Adrenal gland (tissue), 19 donors: Measurements from ENCODE around the gene RAB30. TPM values are rescaled to one million over a fixed set of nuclear protein-coding genes. Genes with fewer than 3 reads are reported as not detected.
A peak's percentile ranks its signal among the peaks of the same experiment; 100 is the strongest.

ENCODE experiments used
- DNase-seq, 7 donors: peaks; one replicate each; pipeline ENCODE4 v3.0.0-alpha.2; 2019 to 2020
- H3K27ac ChIP-seq, 5 donors: fragments of 200-600 bp; sonication (generic) in 4 of 5; 1 replicate in 3 of 5; 2 replicates in 2 of 5; pipeline versions ENCODE4 v1.5.1 to v1.8.0; 2016 to 2020; ENCODE audit warnings: mild to moderate bottlenecking in 1 of 5
- H3K27me3 ChIP-seq: fragments of 200-600 bp; 2 replicates; pipeline ENCODE4 v1.8.0; 2021
- H3K36me3 ChIP-seq, 2 donors: fragments of 200-600 bp; replicated peaks in 1 of 2; 1 replicate in 1 of 2; 2 replicates in 1 of 2; pipeline versions ENCODE4 v1.5.1 to v1.8.0; 2018 to 2022
- H3K4me1 ChIP-seq, 2 donors: fragments of 200-600 bp; replicated peaks in 1 of 2; 1 replicate in 1 of 2; 2 replicates in 1 of 2; pipeline versions ENCODE4 v1.5.1 to v1.8.0; 2018 to 2021
- H3K4me3 ChIP-seq, 4 donors: fragments of 200-600 bp; sonication (generic) in 3 of 4; one replicate each; pipeline ENCODE4 v1.5.1; 2016 to 2018
- H3K9me3 ChIP-seq, 3 donors: fragments of 200-600 bp; sonication (generic) in 1 of 3; replicated peaks in 1 of 3; 1 replicate in 2 of 3; 2 replicates in 1 of 3; pipeline versions ENCODE4 v1.5.1 to v1.8.0; 2016 to 2021
- CTCF ChIP-seq, 6 experiments: fragments of 450-650 bp in 4 of 6; fragments of 200-600 bp in 2 of 6; sonication (generic) in 1 of 6; IDR thresholded peaks; 1 replicate in 5 of 6; 2 replicates in 1 of 6; pipeline versions ENCODE4 v1.5.1 to v1.8.0; 2016 to 2021; ENCODE audit warnings: antibody characterized with exemption in 6 of 6, mild to moderate bottlenecking in 2 of 6, moderate library complexity in 1 of 6
- POLR2A ChIP-seq, 2 donors: fragments of 450-650 bp; IDR thresholded peaks; one replicate each; pipeline ENCODE4 v1.6.1; 2017; ENCODE audit warnings: antibody characterized with exemption in 2 of 2, mild to moderate bottlenecking in 2 of 2, moderate library complexity in 1 of 2
- WGBS, 4 donors: extraction: QIAGEN DNeasy Blood & Tissue Kit in 2 of 4; methylation state at CpG; one replicate each; pipeline versions ENCODE4 v1.1.5 to v1.1.7; 2013 to 2017; 5-methylcytosine and 5-hydroxymethylcytosine counted together
- intact Hi-C, 2 donors: fragments of 100-400 bp; cut with DNase I; formaldehyde crosslinking; loops; one replicate each; pipeline versions ENCODE4 v1.14.1 to v1.15.0; 2022 to 2023
- long read RNA-seq, 10 donors: library from polyadenylated mRNA in 3 of 10; unstranded in 2 of 10; stranded (forward) in 1 of 10; transcript quantifications; one replicate each; pipeline ENCODE4 v2.0.0 and lab custom pipeline, GENCODE V29; 2021 to 2026
- polyA plus RNA-seq, 3 donors: library from polyadenylated mRNA; stranded (reverse); fragments of 200-250 nt in 2 of 3; fragments of 350-450 nt in 1 of 3; fragmentation: Illumina TruSeq in 1 of 3; extraction: RNeasy Lipid Tissue Mini Kit (QIAGEN cat#74804) in 1 of 3; gene quantifications; one replicate each; pipeline ENCODE4 v1.2.3, GENCODE V29; 2013 to 2014
- total RNA-seq, 9 donors: library from RNA; depleted of rRNA in 4 of 9; stranded (reverse); fragments of >200 nt in 4 of 9; fragments of 120-200 nt in 1 of 9; fragmentation: NEBNext Ultra II Directional in 1 of 9; extraction: Animal tissue kit (Norgen Biotek cat#: 25700) in 1 of 9; gene quantifications; one replicate each; pipeline versions ENCODE4 v1.1.0 to v1.2.4, GENCODE V29; 2013 to 2023
- donor health status: healthy with polysubstance abuse.
- donor health status: Bipolar disorder and iron deficiency.
- donor health status: DM: yes; HTN: yes; CAD: no.
- donor health status: DM: no; HTN: no; CAD: no.
- donor health status: DM: no; HTN: no; CAD: no.
- donor health status: DM: yes; HTN: yes; CAD: no.

The RAB30 gene
- total RNA-seq (10 to 100 TPM; 24.5 to 69.4 (median 41.9) TPM), polyA plus RNA-seq (10 to 100 TPM in 1 of 3 donors, 1 to 10 TPM in 2; 5.1 to 55.4 (median 5.4) TPM)
- long read RNA-seq, donor 1, full-length matches to known transcripts: 9 of 9 reads
- long read RNA-seq, donor 1, partial matches to known transcripts: 0 of 9 reads
- long read RNA-seq, donor 1, other reads (novel, unspliced or antisense): 0 of 9 reads
- long read RNA-seq, donor 2, full-length matches to known transcripts: 4 of 17 reads
- long read RNA-seq, donor 2, partial matches to known transcripts: 7 of 17 reads
- long read RNA-seq, donor 2, other reads (novel, unspliced or antisense): 6 of 17 reads
- long read RNA-seq, donor 3, transcript RAB30-205 (5 exons, 792 nt): major isoform, 13 of 15 reads
- long read RNA-seq, donor 3, partial matches to known transcripts: 0 of 15 reads
- long read RNA-seq, donor 3, other reads (novel, unspliced or antisense): 0 of 15 reads
- long read RNA-seq, donor 4, full-length matches to known transcripts: 9 of 15 reads
- long read RNA-seq, donor 4, partial matches to known transcripts: 0 of 15 reads
- long read RNA-seq, donor 4, other reads (novel, unspliced or antisense): 6 of 15 reads
- long read RNA-seq, donor 5, full-length matches to known transcripts: 10 of 13 reads
- long read RNA-seq, donor 5, partial matches to known transcripts: 0 of 13 reads
- long read RNA-seq, donor 5, other reads (novel, unspliced or antisense): 3 of 13 reads
- long read RNA-seq, donor 6, partial matches to known transcripts: 0 of 8 reads
- long read RNA-seq, donor 6, other reads (novel, unspliced or antisense): 7 of 8 reads
- long read RNA-seq, donor 7, partial matches to known transcripts: 0 of 4 reads
- long read RNA-seq, donor 7, other reads (novel, unspliced or antisense): 0 of 4 reads
- long read RNA-seq, donor 8, partial matches to known transcripts: 0 of 2 reads
- long read RNA-seq, donor 8, other reads (novel, unspliced or antisense): 0 of 2 reads
- long read RNA-seq, donor 9, transcript RAB30-205 (5 exons, 792 nt): major isoform, 7 of 8 reads
- long read RNA-seq, donor 9, partial matches to known transcripts: 0 of 8 reads
- long read RNA-seq, donor 9, other reads (novel, unspliced or antisense): 0 of 8 reads
- long read RNA-seq, donor 10, partial matches to known transcripts: 0 of 3 reads
- long read RNA-seq, donor 10, other reads (novel, unspliced or antisense): 0 of 3 reads

- Histone ChIP-seq H3K27me3 (no peaks in the 10 kb centered on the region), H3K4me1 (peaks cover 20 to 37% of the 10 kb centered on the region in 2 donors), H3K27ac (peak within 1 kb of the TSS; percentile 91 to 98 (median 94)), H3K9me3 (no peaks in the 10 kb centered on the region), H3K4me3 (peak within 1 kb of the TSS; percentile 70 to 89 (median 82)), H3K36me3 (peaks cover 0 to 16% of the 10 kb centered on the region in 2 donors)
- 0% methylated on average over 13 to 35 of the region's 35 CpGs for WGBS, 4 donors
- DNase-seq: peak; percentile 97 to 100 (median 99)
- intact Hi-C loops: loop anchor here in 1 of 2 donors (10.0 kb wide), 1 partner anchor 167 kb away; the partner anchor contains the start of genes DDIAS and PRCP
- TF ChIP-seq POLR2A (IDR thresholded peaks at IDR 0.05) (peak; percentile 91 to 99), CTCF (IDR thresholded peaks at IDR 0.05) (no peak)
Measured at GRCh38 chr11:83071567-83072349, at the start of gene RAB30. RAB30 (minus strand) TSS chr11:83071897; CDS start chr11:82997316, 74,581 bp downstream.

- no peak for DNase-seq
- H3K4me1 ChIP-seq: peaks cover 0 to 18% of the 10 kb centered on the region in 2 donors
- no peak for TF ChIP-seq CTCF (IDR thresholded peaks at IDR 0.05)
- TF ChIP-seq POLR2A (IDR thresholded peaks at IDR 0.05): no peak
- intact Hi-C loops: no loop called here
- no peaks in the 10 kb centered on the region for H3K27me3 ChIP-seq
- H3K9me3 ChIP-seq: no peaks in the 10 kb centered on the region
- no peaks in the 10 kb centered on the region for H3K36me3 ChIP-seq
- H3K27ac ChIP-seq: no peak overlapping the region
- no peak overlapping the region for H3K4me3 ChIP-seq
Measured at GRCh38 chr11:83120327-83120726, 48.6 kb upstream of the RAB30 start.

GRCh38 chr11:83119216-83119615, 47.5 kb upstream of the RAB30 start:
- WGBS, 4 donors: 71 to 83% (median 73%) methylated on average over 3 of the region's 3 CpGs
- TF ChIP-seq POLR2A (IDR thresholded peaks at IDR 0.05): no peak
- TF ChIP-seq CTCF (IDR thresholded peaks at IDR 0.05): no peak
- H3K4me3 ChIP-seq: no peak overlapping the region
- H3K27ac ChIP-seq: no peak overlapping the region
- no peaks in the 10 kb centered on the region for H3K36me3 ChIP-seq
- intact Hi-C loops: no loop called here
- DNase-seq: no peak
- peaks cover 0 to 22% of the 10 kb centered on the region in 2 donors for H3K4me1 ChIP-seq
- no peaks in the 10 kb centered on the region for H3K27me3 ChIP-seq
- no peaks in the 10 kb centered on the region for H3K9me3 ChIP-seq
